GM15510 (cell line): ENCODE measurements around the gene MYLK.

Experiments
- POLR2A ChIP-seq: IDR thresholded peaks from 3 replicates; pipeline ENCODE4 v1.6.1; 2011; ENCODE audit warnings: borderline replicate concordance; ENCODE audit not compliant: insufficient read length; ENCODE audit errors: extremely low read depth

MYLK gene

DNA sequence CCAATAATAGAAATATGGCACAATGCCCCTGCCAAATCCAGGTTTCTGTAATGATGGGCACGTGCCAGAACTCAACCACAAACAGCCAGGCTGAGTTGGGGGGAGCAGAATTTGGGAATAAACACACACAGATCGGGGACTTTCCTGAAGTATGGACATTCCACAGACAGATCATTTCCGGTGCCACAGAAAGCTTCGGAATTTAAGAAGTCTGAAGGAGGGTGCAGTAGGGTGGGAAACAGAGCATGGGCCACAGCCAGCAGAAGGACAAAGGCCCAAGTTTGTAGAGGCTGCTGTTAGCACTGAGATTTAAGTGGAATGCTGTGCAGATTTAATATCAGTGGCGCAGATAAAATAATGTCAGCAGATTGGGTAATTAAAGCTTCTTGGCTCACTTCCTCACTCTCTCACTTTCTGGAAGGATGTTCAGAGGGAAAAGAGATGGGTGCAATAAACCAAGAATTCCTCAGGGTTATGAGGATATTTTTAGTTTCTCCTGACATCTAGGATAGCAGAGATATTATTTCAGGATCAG is 67.4 kb downstream of the MYLK start:
- no peak for TF ChIP-seq POLR2A

DNA sequence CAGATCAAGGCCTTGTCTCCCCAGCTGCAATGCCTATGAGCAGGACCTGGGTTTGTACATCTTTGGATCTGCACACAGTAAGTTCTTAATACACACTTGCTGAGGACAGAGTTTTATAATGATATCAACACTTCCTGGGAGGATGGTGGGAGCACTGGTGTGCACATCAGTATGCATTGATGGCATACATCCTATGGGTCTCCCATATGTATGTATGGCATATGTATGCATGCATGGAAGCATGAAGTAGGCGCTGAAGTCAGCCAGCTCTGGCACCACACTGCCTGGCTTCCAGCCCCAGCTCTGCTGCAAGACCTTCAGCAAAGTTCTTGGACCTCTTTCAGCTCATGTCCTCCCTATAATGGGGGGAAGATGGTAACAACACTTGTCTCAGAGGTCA is 68.2 kb downstream of the MYLK start:
- TF ChIP-seq POLR2A = no peak

DNA sequence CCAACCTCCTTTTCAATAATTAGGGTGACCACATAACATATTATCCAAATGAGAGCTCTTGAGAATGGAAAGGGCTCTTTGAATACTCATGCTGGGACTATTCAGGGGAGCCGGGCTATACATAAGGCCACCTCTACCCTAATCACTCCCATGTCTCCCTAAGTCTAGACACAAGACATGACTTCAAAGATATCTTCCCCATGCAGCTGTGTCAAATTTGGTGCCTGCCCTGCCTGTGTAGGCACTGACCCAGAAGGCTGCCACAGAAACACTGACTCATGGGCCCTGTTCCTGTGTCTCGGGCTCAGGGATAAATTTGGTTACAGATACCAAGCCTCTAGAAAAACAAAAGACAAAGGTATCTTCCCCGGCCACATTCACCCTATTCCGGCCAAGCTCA is 70.3 kb downstream of the MYLK start:
- TF ChIP-seq POLR2A = no peak

DNA sequence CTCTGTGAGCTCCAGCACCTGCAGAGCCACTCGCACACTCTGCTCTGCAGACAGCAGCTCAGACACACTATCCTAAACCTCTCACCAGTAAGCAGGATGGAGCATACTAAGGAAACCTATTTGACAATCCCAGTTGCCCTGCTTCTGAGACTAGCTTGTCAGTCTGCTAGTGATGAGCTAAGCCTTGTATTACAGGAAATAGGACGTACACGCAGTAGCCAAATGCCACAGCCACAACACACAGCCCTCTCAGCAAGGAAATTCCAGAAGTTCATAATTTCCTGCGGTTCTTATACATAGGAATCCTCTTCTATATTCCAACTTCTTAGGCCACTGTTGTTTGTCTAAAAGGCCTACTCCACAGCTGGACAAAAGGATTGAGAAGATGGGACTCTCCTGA is 74.5 kb downstream of the MYLK start:
- no peak for TF ChIP-seq POLR2A

DNA sequence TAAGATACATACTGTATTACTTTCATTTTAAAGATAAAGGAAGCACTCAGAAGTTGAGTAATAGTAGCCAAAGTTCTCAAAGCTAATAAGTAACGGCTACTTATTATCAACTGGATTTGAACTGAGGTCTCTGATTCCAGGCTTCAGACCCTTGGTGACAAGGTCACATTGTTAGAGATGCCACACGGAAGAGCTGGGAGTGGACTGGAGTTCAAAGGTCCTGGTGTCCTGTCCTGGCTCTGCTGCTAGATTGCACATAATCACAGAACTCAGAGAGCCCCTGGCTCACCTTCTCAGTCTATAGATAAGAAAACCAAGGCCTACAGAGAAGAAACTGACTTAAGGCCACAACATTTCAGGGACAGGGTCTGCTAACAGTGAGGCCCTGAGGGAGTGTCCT is 75.3 kb downstream of the MYLK start:
- no peak for TF ChIP-seq POLR2A

DNA sequence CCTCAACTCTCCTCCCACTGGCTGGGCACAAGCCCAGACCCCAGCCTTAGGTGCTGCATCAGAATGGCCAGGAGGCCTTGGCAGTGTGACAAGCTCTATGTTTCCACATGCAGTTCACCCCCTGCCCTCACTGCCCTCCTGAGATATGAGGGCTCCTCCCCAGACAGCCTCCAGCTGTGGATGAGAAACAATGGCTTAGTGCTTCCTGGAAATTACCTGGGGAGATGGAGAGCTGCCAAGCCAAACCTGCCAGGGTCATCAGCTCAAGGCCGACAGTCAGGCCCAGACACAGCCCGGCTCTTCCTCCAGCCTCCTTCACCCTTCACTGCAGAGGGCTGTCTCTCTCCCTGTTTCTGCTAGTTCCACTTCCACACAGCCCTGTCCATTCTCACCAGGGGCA is 76.3 kb downstream of the MYLK start:
- no peak for TF ChIP-seq POLR2A

DNA sequence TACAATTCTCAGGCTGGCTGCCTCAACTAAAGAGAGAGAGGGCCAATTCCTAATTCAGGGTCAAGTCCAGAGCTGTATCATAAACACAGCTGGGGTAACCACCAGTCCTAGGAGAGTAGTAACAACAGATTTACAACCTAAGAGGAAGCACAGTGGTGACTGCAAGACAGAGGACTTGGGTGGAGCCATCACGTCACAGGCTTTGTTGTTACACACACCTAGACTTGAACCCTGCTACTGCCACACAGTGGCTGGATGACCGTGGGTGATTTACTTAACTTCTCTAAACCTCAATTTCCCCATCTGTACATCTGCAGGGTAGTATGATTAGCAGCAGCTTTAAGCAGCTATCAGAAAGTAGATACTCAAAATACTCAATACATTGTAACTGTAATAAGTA is 78.6 kb downstream of the MYLK start:
- TF ChIP-seq POLR2A = no peak

DNA sequence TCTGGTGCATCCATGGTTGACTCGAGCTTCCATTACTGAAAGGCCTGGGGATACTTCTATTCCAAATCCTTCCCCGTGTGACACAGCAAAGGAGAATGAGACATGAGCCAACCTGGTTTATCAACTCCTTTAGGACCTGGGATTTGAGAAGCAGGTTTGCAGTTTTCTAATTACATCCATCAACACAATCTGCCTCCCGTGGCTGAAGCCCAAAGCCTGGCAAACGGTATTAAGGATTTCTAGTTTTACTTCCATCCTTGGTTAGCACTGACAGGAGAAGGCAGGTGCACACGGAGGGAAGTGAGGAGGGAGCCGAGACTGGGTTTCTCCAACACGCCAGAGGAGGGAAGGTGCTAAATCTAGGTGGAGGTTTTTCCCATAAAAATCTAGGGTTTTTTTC is 79.0 kb downstream of the MYLK start:
- no peak for TF ChIP-seq POLR2A

DNA sequence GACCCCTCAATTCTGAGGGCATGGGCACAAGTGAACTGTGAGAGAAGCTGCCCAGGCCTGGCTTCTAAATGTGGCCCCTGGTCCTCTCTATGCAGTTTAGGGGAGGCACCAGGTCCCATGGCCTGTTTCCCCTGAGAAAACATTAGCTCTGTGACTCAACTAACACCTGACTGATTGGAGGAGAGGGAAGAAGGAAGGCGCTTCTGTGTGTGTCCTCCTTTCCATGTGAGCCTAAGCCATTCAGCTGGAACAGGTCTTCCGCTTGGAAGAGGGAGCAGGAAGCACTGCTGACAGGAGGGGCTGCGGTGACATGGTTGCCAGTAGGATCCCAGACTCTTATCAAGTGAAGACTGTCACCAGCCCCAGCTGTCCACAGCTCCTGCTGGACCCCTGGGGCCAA is 79.5 kb downstream of the MYLK start:
- TF ChIP-seq POLR2A = no peak

DNA sequence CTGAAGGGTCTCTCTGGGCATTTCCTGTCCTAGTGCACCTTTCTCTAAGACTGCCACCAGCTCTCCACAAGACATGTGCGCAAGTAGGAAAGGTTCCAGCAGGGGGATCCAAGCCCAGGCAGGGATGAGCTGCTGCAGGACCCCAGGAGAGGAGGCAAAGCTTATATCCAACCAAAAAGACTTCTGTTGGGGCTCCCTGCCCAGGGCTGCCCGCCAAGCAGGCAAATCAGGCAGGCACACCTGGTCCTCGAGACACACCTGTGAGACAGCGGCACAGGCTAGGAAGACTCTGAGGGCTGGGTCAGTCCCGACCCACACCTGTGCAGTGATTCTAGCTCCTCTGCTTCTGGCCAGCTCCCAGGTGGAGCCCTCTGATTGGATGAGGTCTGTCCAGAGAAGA is 80.6 kb downstream of the MYLK start:
- no peak for TF ChIP-seq POLR2A

DNA sequence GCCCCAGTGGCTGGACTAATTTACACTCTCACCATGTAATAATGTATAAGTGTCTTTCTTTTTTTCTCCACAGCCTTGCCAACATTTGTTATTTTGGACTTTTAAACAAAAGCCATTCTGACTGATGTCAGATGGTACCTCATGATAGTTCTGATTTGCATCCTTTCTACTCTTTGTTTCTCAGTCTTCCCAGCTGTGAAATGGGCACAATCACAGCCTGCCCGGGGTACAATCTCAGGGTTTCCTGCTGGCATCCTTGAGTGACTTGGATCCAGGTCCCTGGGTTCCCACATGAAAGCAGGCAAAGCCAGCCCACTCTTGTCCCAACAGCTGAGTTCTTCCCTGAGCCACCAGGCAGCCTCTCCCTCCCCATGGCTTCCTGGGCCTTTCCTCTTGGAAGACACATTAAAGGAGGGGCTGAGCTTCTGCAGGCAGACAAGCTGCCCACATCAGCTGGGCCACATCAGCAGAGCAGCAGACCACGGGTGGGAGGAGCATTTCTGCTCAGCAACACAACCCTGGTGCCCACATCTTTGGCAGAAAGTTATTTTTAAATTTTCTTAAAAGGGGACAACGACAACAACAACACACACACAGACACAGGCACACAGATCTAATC is 82.0 kb downstream of the MYLK start:
- TF ChIP-seq POLR2A = no peak

DNA sequence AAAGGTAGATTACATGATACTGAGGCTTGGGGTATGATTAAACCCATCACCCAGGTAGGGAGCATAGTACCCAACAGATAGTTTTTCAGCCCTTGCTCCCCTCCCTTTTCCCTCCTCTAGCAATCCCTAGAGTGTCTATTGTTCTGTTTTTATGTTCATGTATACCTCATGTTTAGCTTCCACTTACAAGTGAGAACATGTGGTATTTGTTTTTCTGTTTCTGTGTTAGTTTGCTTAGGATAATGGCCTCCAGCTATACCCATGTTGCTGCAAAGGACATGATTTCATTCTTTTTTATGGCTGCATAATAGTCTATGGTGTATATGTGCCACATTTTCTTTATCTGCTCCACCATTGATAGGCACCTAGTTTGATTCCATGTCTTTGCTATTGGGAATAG is 82.7 kb downstream of the MYLK start:
- TF ChIP-seq POLR2A = no peak

DNA sequence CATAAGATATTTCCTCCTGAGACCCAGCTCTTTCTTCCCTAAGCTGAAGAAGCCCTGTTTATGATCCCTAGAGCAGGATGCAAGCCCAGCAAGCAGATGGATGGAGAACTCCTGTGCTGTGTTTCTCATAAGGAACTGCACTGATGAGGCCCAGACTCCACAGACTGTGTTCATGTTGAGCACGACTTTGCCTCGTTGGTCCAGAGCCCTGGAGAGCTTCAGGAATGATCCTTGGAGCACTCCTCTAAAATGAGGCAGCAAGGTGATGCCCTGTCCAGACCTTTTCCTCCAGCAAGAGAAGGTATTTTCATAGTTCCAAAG is 83.8 kb downstream of the MYLK start:
- no peak for TF ChIP-seq POLR2A

DNA sequence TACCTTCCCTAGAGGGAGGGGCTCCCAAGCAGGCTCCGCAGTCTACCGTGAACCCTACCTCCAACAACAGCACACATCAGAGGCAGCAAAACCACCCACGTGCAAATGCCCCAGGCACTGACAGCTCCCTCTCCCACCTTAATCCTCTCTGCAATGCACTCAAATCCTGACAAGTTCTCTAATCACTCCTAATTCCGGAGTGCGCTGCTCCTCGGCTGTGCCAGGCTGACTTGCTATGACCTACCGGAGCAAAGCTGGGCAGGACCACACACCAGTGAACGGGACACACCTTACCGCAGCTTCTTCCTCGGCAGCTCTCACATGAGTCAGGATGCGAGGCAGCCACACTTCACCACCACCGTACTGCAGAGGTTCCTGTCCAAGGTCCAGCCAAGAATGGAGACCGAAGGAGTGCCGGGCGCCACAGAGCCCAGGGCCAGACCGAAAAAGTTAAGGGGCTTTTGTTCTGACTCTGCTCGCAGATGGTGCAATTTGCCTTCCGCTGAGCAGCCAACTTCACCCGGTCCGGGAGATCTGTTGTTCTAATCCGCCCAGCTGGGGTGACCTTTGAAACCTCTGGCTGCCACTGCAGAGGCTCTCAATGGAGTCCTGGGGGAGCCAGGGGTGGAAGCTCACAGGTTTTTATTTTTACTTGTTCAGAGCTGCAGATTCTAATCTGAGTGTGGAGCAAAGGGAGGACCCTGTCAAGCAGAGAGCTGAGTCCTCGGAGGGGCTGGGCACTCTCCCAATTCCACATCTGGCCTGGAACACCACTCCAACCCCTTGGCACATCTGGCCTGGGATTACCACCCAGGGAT is 84.4 kb downstream of the MYLK start:
- TF ChIP-seq POLR2A = no peak

DNA sequence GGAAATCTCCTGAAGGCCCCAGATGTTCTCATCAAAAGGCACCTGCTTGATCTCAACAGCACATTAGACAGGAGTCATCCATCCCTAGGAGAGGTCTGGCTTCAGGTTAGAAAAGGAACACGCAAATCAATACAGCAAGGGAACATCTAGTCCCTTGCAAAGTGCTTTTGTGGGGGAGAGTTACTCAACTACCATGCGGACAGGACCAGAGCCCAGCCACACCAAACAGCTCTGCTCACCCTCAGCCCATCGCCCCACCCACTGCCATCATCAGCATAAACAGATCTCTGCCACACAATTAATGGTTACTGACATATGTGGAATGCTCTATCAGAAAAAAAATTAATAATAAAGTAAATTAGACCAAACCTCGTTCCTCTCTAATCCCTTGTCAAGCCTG is 85.6 kb downstream of the MYLK start:
- no peak for TF ChIP-seq POLR2A
